ENCODE measurements around the gene MRPL19.

MRPL19 gene

GRCh38 chr2:75646583-75647425, at the start of gene MRPL19:
Gene MRPL19, plus strand, starts transcription at chr2:75646783. Its CDS starts 25 bp downstream, at chr2:75646808.
- peaks cover 11% of the 10 kb centered on the region; the same call in 1 of the 2 replicates for H4K20me1 ChIP-seq
- H3K36me3 ChIP-seq = peaks cover 33% of the 10 kb centered on the region
- H3K27ac ChIP-seq = peak within 1 kb of the TSS; percentile 96
- no peaks in the 10 kb centered on the region for H3K27me3 ChIP-seq
- H3K4me3 ChIP-seq = peak within 1 kb of the TSS; percentile 98
- TF ChIP-seq Cebpa-rat (IDR thresholded peaks at IDR 0.05) = no peak
- H3K4me1 ChIP-seq = peaks cover 16% of the 10 kb centered on the region
- peak within 1 kb of the TSS; percentile 97 for H3K9ac ChIP-seq
- peak within 1 kb of the TSS; percentile 87 for H3K4me2 ChIP-seq
- no peaks in the 10 kb centered on the region for H3K9me3 ChIP-seq

GRCh38 chr2:75596784-75597183, 49.8 kb upstream of the MRPL19 start:
- Histone ChIP-seq H3K27me3 (no peaks in the 10 kb centered on the region), H3K9ac (no peak overlapping the region), H4K20me1 (no peaks in the 10 kb centered on the region), H3K4me2 (no peak overlapping the region), H3K4me3 (no peak overlapping the region), H3K9me3 (peaks cover 4% of the 10 kb centered on the region; the same call in 1 of the 2 replicates), H3K27ac (no peak overlapping the region), H3K4me1 (no peaks in the 10 kb centered on the region), H3K36me3 (no peaks in the 10 kb centered on the region)
- no peak for TF ChIP-seq Cebpa-rat (IDR thresholded peaks at IDR 0.05)

GRCh38 chr2:75597949-75598348, 48.6 kb upstream of the MRPL19 start:
- Histone ChIP-seq H3K36me3 (no peaks in the 10 kb centered on the region), H4K20me1 (no peaks in the 10 kb centered on the region), H3K4me3 (no peak overlapping the region), H3K4me2 (no peak overlapping the region), H3K9me3 (peaks cover 4% of the 10 kb centered on the region; the same call in 1 of the 2 replicates), H3K27ac (no peak overlapping the region), H3K27me3 (no peaks in the 10 kb centered on the region), H3K4me1 (no peaks in the 10 kb centered on the region), H3K9ac (no peak overlapping the region)
- no peak for TF ChIP-seq Cebpa-rat (IDR thresholded peaks at IDR 0.05)

- no peak overlapping the region for H3K4me3 ChIP-seq
- no peak for TF ChIP-seq Cebpa-rat (IDR thresholded peaks at IDR 0.05)
- H3K27ac ChIP-seq = no peak overlapping the region
Observed at GRCh38 chr2:75598589-75599155, 47.9 kb upstream of the MRPL19 start.

GRCh38 chr2:75600461-75601011, 46.0 kb upstream of the MRPL19 start:
- no peak overlapping the region for H3K27ac ChIP-seq
- H3K27me3 ChIP-seq = no peaks in the 10 kb centered on the region
- no peak overlapping the region for H3K4me3 ChIP-seq
- no peak for TF ChIP-seq Cebpa-rat (IDR thresholded peaks at IDR 0.05)
- H3K4me2 ChIP-seq = no peak overlapping the region
- peaks cover 23% of the 10 kb centered on the region for H3K4me1 ChIP-seq
- no peaks in the 10 kb centered on the region for H4K20me1 ChIP-seq
- no peak overlapping the region for H3K9ac ChIP-seq
- peaks cover 4% of the 10 kb centered on the region; the same call in 1 of the 2 replicates for H3K9me3 ChIP-seq
- no peaks in the 10 kb centered on the region for H3K36me3 ChIP-seq

More at GRCh38 chr2:75598589-75599155, 47.9 kb upstream of the MRPL19 start:
- no peaks in the 10 kb centered on the region for H3K27me3 ChIP-seq
- H3K4me1 ChIP-seq = peaks cover 4% of the 10 kb centered on the region
- H3K36me3 ChIP-seq = no peaks in the 10 kb centered on the region
- peaks cover 4% of the 10 kb centered on the region; the same call in 1 of the 2 replicates for H3K9me3 ChIP-seq
- H3K4me2 ChIP-seq = no peak overlapping the region
- H3K9ac ChIP-seq = no peak overlapping the region
- H4K20me1 ChIP-seq = no peaks in the 10 kb centered on the region

- Histone ChIP-seq H3K4me2 (no peak overlapping the region), H4K20me1 (no peaks in the 10 kb centered on the region), H3K36me3 (no peaks in the 10 kb centered on the region), H3K9me3 (peaks cover 4% of the 10 kb centered on the region; the same call in 1 of the 2 replicates), H3K9ac (no peak overlapping the region), H3K4me3 (no peak overlapping the region), H3K27me3 (no peaks in the 10 kb centered on the region), H3K27ac (no peak overlapping the region), H3K4me1 (peaks cover 46% of the 10 kb centered on the region)
- TF ChIP-seq Cebpa-rat (IDR thresholded peaks at IDR 0.05) = no peak
Observed at GRCh38 chr2:75602724-75603342, 43.8 kb upstream of the MRPL19 start.

GRCh38 chr2:75603477-75603876, 43.1 kb upstream of the MRPL19 start:
- no peaks in the 10 kb centered on the region for H3K36me3 ChIP-seq
- H3K4me3 ChIP-seq = no peak overlapping the region
- H3K27me3 ChIP-seq = no peaks in the 10 kb centered on the region
- H3K4me1 ChIP-seq = peaks cover 52% of the 10 kb centered on the region
- no peaks in the 10 kb centered on the region for H4K20me1 ChIP-seq
- 0 out of 2 replicates have a peak overlapping the region, but pooled peaks have one; percentile 76 for H3K4me2 ChIP-seq
- no peak for TF ChIP-seq Cebpa-rat (IDR thresholded peaks at IDR 0.05)
- no peak overlapping the region for H3K27ac ChIP-seq
- H3K9ac ChIP-seq = no peak overlapping the region
- H3K9me3 ChIP-seq = no peaks in the 10 kb centered on the region

GRCh38 chr2:75604484-75604883, 42.1 kb upstream of the MRPL19 start:
- Histone ChIP-seq H3K9ac (peak overlapping the region; percentile 51), H3K4me2 (peak overlapping the region; percentile 76), H4K20me1 (no peaks in the 10 kb centered on the region), H3K27me3 (no peaks in the 10 kb centered on the region), H3K9me3 (no peaks in the 10 kb centered on the region), H3K27ac (peak overlapping the region; percentile 55), H3K36me3 (no peaks in the 10 kb centered on the region), H3K4me1 (peaks cover 59% of the 10 kb centered on the region), H3K4me3 (peak overlapping the region; percentile 33; the same call in 1 of the 2 replicates)
- no peak for TF ChIP-seq Cebpa-rat (IDR thresholded peaks at IDR 0.05)

GRCh38 chr2:75605770-75606529, 40.6 kb upstream of the MRPL19 start:
- Histone ChIP-seq H3K4me3 (no peak overlapping the region), H3K36me3 (no peaks in the 10 kb centered on the region), H4K20me1 (no peaks in the 10 kb centered on the region), H3K9me3 (no peaks in the 10 kb centered on the region), H3K27me3 (no peaks in the 10 kb centered on the region), H3K4me2 (peak overlapping the region; percentile 76), H3K9ac (no peak overlapping the region), H3K4me1 (peaks cover 64% of the 10 kb centered on the region), H3K27ac (peak overlapping the region; percentile 55)
- TF ChIP-seq Cebpa-rat (IDR thresholded peaks at IDR 0.05) = no peak

Measured in BLaER1 (cell line).